Type B pancreatic cell (in vitro differentiated cells): ENCODE results near the gene G0S2. TPM values are rescaled to one million over a fixed set of nuclear protein-coding genes. Genes with fewer than 3 reads are reported as not detected.

ENCODE experiments used
- DNase-seq: peaks from one replicate; pipeline ENCODE4 v3.0.0; 2021; ENCODE audit warnings: mixed read lengths; ENCODE audit not compliant: unreplicated experiment; ENCODE audit errors: extremely low spot score
- H3K27ac Mint-ChIP-seq: 2 replicates; pipeline ENCODE4 v1.8.0; 2021; ENCODE audit warnings: mild to moderate bottlenecking, mixed read lengths
- H3K27me3 Mint-ChIP-seq: 2 replicates; pipeline ENCODE4 v1.8.0; 2021; ENCODE audit warnings: mixed read lengths
- H3K36me3 Mint-ChIP-seq: 2 replicates; pipeline ENCODE4 v1.8.0; 2021; ENCODE audit warnings: mixed read lengths
- H3K4me1 Mint-ChIP-seq: one replicate; pipeline ENCODE4 v1.8.0; 2021; ENCODE audit warnings: mixed read lengths; ENCODE audit not compliant: unreplicated experiment
- H3K4me3 Mint-ChIP-seq: 2 replicates; pipeline ENCODE4 v1.8.0; 2021; ENCODE audit warnings: mild to moderate bottlenecking, mixed read lengths
- H3K9me3 Mint-ChIP-seq: 2 replicates; pipeline ENCODE4 v1.8.0; 2021; ENCODE audit warnings: mixed read lengths
- total RNA-seq: library from RNA; stranded (reverse); gene quantifications from 2 replicates; pipeline ENCODE4 v1.2.1, GENCODE V29; 2021; ENCODE audit warnings: low replicate concordance
- TF ChIP-seq, protein P1 (sequence below): fragments of 200-600 bp; sonication (generic); conservative IDR thresholded peaks from 2 replicates; pipeline ENCODE4 v1.5.0; 2021; ENCODE audit warnings: antibody characterized with exemption, mild to moderate bottlenecking

Gene G0S2
- total RNA-seq, 1 donor from 2014 or later, result 6.4 TPM

DNA sequence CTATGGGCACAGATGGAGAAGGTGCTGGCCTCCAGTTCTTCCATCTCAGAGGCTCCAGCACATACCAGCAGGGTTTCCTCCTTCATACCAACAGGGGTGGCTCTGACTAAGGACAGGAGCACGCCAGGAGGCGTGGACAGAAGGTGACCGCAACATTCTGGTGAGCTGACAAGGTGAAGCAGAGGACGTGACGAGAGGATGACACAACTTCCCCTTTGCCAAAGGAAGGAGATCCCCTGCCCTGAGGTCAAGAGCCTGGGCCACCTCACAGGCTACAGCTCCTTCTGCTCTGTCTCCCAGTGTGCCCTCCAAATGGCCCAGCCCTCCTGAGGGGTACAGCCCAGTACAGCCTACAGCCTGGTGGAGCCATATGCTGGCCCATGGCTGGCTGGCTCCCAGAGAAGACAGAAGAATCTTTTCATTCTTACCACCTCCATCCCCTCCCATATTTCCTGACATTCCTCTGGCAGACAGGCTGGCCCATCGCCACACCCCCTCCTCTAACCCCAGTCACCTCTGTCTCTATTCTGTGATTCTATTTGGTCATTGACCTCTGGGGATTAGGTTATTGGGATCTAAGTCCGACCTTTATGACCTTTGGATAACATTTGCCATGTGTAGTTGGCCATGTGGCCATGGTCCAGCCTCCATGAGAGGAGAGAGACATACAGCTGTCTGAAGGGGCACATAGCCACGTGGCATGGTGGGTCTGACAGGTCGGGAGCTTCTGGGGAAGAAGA is 17.9 kb upstream of the G0S2 start:
- peaks cover 29% of the 10 kb centered on the region for H3K27me3 Mint-ChIP-seq
- H3K9me3 Mint-ChIP-seq, result no peaks in the 10 kb centered on the region
- TF ChIP-seq, protein P1, sequence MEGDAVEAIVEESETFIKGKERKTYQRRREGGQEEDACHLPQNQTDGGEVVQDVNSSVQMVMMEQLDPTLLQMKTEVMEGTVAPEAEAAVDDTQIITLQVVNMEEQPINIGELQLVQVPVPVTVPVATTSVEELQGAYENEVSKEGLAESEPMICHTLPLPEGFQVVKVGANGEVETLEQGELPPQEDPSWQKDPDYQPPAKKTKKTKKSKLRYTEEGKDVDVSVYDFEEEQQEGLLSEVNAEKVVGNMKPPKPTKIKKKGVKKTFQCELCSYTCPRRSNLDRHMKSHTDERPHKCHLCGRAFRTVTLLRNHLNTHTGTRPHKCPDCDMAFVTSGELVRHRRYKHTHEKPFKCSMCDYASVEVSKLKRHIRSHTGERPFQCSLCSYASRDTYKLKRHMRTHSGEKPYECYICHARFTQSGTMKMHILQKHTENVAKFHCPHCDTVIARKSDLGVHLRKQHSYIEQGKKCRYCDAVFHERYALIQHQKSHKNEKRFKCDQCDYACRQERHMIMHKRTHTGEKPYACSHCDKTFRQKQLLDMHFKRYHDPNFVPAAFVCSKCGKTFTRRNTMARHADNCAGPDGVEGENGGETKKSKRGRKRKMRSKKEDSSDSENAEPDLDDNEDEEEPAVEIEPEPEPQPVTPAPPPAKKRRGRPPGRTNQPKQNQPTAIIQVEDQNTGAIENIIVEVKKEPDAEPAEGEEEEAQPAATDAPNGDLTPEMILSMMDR, result no peak
- H3K36me3 Mint-ChIP-seq, result no peaks in the 10 kb centered on the region
- no peak overlapping the region for H3K4me3 Mint-ChIP-seq
- no peak for DNase-seq
- H3K4me1 Mint-ChIP-seq, result peaks cover 45% of the 10 kb centered on the region
- H3K27ac Mint-ChIP-seq, result no peak overlapping the region

DNA sequence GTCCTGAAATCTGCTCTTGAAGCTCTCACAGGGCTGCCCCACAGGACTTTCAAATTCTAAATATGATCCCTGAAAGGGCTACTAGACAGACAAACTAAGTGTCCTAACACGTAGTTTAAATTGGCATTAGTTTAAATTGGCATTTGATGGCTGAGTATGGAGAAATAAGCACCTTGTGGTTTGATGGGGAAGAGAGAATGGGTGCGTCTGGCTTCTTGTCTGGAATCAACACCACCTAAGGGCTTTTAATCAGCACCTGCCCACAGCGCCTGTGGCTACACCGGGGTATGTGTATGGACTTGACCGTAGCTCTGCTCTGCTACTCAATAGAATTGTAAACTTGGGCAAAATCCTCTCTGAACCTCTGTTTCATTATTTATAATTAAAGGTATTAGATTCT is 17.3 kb upstream of the G0S2 start:
- DNase-seq, result no peak
- Mint-ChIP-seq H3K36me3 (no peaks in the 10 kb centered on the region), H3K27me3 (peaks cover 32% of the 10 kb centered on the region), H3K27ac (no peak overlapping the region), H3K4me3 (no peak overlapping the region), H3K4me1 (peaks cover 40% of the 10 kb centered on the region), H3K9me3 (no peaks in the 10 kb centered on the region)
- TF ChIP-seq, protein P1, result no peak

DNA sequence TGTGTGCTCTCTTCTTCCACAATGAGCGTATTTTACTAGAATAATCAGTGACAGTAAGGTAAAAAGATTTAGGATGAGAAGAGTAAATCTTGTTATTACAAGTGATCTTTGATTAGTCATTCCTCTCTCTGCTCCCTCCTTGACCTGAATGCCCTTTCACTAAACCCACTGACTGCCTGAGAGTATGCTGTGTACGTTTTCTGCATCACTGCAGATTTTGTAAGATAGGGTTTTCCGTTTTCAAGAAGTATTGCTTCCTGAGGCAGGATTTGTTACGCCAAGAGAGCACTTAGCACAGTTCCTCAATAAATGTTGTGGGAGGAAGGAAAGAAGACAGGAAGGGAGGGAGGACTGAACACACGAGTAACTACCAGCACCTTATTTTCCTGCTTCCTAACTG is 15.3 kb upstream of the G0S2 start:
- TF ChIP-seq, protein P1, result no peak
- Mint-ChIP-seq H3K4me1 (peaks cover 26% of the 10 kb centered on the region), H3K27me3 (peaks cover 38% of the 10 kb centered on the region), H3K36me3 (no peaks in the 10 kb centered on the region), H3K9me3 (peaks cover 3% of the 10 kb centered on the region), H3K27ac (no peak overlapping the region), H3K4me3 (no peak overlapping the region)
- DNase-seq, result no peak

DNA sequence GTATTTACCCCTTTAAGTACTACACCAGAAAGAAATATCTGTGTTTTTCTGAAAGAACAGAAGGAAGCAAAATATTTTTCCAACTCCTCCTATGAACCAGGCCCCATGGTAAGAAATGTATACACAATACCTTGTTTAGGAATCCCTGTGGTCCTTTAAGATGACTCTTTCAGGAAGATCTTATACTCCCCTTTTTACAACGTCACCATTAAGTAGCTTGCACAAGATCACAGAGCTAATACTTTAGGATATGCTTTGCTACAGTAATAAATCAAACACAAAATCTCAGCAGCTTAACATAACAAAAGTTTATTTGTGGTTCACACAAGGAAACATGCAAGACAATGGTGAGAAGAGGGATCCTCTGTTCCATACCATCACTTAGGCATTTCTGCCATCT is 14.1 kb upstream of the G0S2 start:
- peaks cover 34% of the 10 kb centered on the region for H3K27me3 Mint-ChIP-seq
- H3K4me3 Mint-ChIP-seq, result no peak overlapping the region
- peaks cover 26% of the 10 kb centered on the region for H3K4me1 Mint-ChIP-seq
- DNase-seq, result no peak
- TF ChIP-seq, protein P1, result no peak
- no peaks in the 10 kb centered on the region for H3K36me3 Mint-ChIP-seq
- H3K9me3 Mint-ChIP-seq, result peaks cover 3% of the 10 kb centered on the region
- H3K27ac Mint-ChIP-seq, result no peak overlapping the region

DNA sequence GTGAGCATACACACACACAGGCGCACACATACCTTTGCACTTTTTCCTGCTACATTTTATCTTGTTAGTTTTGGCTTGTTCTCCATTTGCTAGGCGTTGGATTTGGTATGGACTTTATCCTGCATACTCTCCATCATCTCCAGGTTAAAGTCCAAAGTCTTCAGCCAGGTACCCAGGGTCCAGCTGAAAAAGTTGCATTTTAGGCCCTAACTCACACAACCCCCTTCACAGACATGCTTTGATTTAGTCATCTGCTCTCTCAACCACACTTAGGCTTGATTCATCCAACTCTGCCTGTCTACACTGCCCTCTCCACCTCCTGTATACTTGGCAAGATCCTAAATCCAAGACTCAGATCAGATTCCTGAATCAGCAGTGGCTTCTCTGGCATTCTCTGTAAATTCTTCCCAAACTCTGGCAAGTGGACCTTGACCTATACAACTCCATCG is 12.3 kb upstream of the G0S2 start:
- no peak overlapping the region for H3K27ac Mint-ChIP-seq
- no peak for DNase-seq
- peaks cover 20% of the 10 kb centered on the region for H3K4me1 Mint-ChIP-seq
- no peak overlapping the region for H3K4me3 Mint-ChIP-seq
- H3K36me3 Mint-ChIP-seq, result no peaks in the 10 kb centered on the region
- peaks cover 29% of the 10 kb centered on the region for H3K27me3 Mint-ChIP-seq
- TF ChIP-seq, protein P1, result no peak
- peaks cover 3% of the 10 kb centered on the region for H3K9me3 Mint-ChIP-seq
